Measurements from ENCODE around the gene CYP26A1.

- TF ChIP-seq CTCF (IDR thresholded peaks at IDR 0.05) (no peak), POLR2A (IDR thresholded peaks at IDR 0.05) (no peak)
These were observed 5.1 kb upstream of the CYP26A1 start for GRCh38 chr10:93068411-93069244.
